ENCODE measurements around the gene CEP170B. TPM values are rescaled to one million over a fixed set of nuclear protein-coding genes. Genes with fewer than 3 reads are reported as not detected.

Gene CEP170B
- total and polyA plus RNA-seq, 9 of the 15 experiments (the other 6 are each of a cell fraction or from before 2014, with no cell fraction given): 0.01 to 10.2 (median 2.2) TPM

DNA sequence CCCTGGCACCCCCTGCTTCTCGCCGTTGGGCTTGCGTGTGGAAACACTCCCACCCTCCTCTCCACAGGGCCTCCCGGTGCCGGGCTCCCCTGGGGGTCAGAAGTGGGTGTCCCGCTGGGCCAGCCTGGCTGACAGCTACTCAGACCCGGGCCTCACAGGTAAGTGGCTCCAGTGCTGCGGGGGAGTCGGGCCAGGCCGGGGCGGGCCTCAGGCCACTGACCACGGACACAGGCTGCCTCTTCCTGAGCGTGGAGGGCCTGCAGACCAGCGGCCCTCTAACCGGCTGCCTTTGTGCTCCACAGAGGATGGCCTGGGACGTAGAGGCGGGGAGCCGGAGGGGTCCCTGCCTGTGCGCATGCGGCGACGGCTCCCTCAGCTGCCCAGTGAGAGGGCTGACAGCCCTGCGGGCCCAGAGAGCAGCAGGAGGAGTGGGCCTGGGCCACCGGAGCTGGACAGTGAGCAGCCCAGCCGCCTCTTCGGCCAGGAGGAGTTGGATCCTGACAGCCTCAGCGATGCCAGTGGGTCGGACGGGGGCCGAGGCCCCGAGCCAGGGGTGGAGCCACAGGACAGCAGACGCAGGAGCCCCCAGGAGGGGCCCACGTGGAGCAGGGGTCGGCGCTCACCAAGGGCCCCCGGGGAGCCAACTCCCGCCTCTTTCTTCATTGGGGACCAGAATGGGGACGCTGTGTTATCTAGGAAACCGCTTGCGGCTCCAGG is 21.1 kb downstream of the CEP170B start:
- H3K27me3 ChIP-seq (ENCODE audit: control insufficient read depth in 2 of 2, insufficient read depth in 2 of 2, low read length in 2 of 2): no peaks in the 10 kb centered on the region
- in situ Hi-C loops (cut with MboI): no loop called here
- no TSS peak for BruUV-seq (replicated peaks)
- H3K79me2 ChIP-seq (ENCODE audit: control insufficient read depth, insufficient read depth, low read length): no peaks in the 10 kb centered on the region
- FAIRE-seq: no peak
- peaks cover 0 to 51% of the 10 kb centered on the region in 2 experiments; a peak in 2 of 5 replicates for H3K4me1 ChIP-seq (replicated peaks in 1 of 2; ENCODE audit: control insufficient read depth in 2 of 2, insufficient read depth in 2 of 2, low read length in 2 of 2)
- no peaks in the 10 kb centered on the region for H3K9me1 ChIP-seq (ENCODE audit: control insufficient read depth, insufficient read depth, low read length)
- ChIA-PET POLR2A (no interaction called here), CTCF (ENCODE audit: low intra/inter-chr PET ratio) (no interaction called here)
- H3K4me2 ChIP-seq (ENCODE audit: insufficient read depth, low read length): no peak overlapping the region
- 80% methylated on average over 20 of the region's 40 CpGs for WGBS (ENCODE audit: insufficient coverage, low coverage, missing lambda C conversion rate)
- ATAC-seq: no peak
- H3K9me3 ChIP-seq (replicated peaks; ENCODE audit: control insufficient read depth, insufficient read depth, low read depth, low read length): no peaks in the 10 kb centered on the region
- intact Hi-C loops (cut with micrococcal nuclease): no loop called here
- H3K4me3 ChIP-seq: no peak overlapping the region
- no peak overlapping the region for H3K27ac ChIP-seq (ENCODE audit: extremely low read depth, low read depth, low read length)
- no peaks in the 10 kb centered on the region for H4K20me1 ChIP-seq (replicated peaks; ENCODE audit: control insufficient read depth, insufficient read depth, low read length)
- H3K9ac ChIP-seq (ENCODE audit: insufficient read depth in 1 of 2, low read depth in 2 of 2, low read length in 2 of 2): no peak overlapping the region
- no peaks in the 10 kb centered on the region; the same call in 2 of the 3 replicates for H3K36me3 ChIP-seq (ENCODE audit: control insufficient read depth, insufficient read depth, low read length)
- no peak overlapping the region for H2AFZ ChIP-seq (ENCODE audit: low read depth, low read length)
- no peak for DNase-seq (ENCODE audit: extremely low read depth in 1 of 4, low spot score in 3 of 4)
- TF ChIP-seq NFXL1 (CRISPR knock-in tag; IDR thresholded peaks at IDR 0.05) (no peak), NBN (IDR thresholded peaks at IDR 0.05; ENCODE audit: low read depth) (no peak), ZNF696 (CRISPR knock-in tag; conservative IDR thresholded peaks at IDR 0.05) (no peak), ETV6 (IDR thresholded peaks at IDR 0.05; ENCODE audit: borderline replicate concordance in 1 of 2, low read depth in 2 of 2, low read length in 1 of 2) (no peak), ETV6 (CRISPR knock-in tag; IDR thresholded peaks at IDR 0.05; ENCODE audit: borderline replicate concordance) (no peak), CEBPB (tag; IDR thresholded peaks at IDR 0.05) (no peak), ZNF12 (CRISPR knock-in tag; IDR thresholded peaks at IDR 0.05) (no peak), NFE2L1 (tag; IDR thresholded peaks at IDR 0.05; ENCODE audit: borderline replicate concordance, low read depth) (no peak), ZNF507 (tag; conservative IDR thresholded peaks at IDR 0.05) (no peak), ZFP1 (CRISPR knock-in tag; IDR thresholded peaks at IDR 0.05) (no peak), ZSCAN32 (CRISPR knock-in tag; IDR thresholded peaks at IDR 0.05) (no peak), ZNF134 (CRISPR knock-in tag; conservative IDR thresholded peaks at IDR 0.05) (no peak), NCOR1 (IDR thresholded peaks at IDR 0.05) (no peak)
- TF ChIP-seq, protein P1, sequence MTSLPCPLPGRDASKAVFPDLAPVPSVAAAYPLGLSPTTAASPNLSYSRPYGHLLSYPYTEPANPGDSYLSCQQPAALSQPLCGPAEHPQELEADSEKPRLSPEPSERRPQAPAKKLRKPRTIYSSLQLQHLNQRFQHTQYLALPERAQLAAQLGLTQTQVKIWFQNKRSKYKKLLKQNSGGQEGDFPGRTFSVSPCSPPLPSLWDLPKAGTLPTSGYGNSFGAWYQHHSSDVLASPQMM (CRISPR knock-in tag; IDR thresholded peaks at IDR 0.05): no peak
- TF ChIP-seq, protein P2, sequence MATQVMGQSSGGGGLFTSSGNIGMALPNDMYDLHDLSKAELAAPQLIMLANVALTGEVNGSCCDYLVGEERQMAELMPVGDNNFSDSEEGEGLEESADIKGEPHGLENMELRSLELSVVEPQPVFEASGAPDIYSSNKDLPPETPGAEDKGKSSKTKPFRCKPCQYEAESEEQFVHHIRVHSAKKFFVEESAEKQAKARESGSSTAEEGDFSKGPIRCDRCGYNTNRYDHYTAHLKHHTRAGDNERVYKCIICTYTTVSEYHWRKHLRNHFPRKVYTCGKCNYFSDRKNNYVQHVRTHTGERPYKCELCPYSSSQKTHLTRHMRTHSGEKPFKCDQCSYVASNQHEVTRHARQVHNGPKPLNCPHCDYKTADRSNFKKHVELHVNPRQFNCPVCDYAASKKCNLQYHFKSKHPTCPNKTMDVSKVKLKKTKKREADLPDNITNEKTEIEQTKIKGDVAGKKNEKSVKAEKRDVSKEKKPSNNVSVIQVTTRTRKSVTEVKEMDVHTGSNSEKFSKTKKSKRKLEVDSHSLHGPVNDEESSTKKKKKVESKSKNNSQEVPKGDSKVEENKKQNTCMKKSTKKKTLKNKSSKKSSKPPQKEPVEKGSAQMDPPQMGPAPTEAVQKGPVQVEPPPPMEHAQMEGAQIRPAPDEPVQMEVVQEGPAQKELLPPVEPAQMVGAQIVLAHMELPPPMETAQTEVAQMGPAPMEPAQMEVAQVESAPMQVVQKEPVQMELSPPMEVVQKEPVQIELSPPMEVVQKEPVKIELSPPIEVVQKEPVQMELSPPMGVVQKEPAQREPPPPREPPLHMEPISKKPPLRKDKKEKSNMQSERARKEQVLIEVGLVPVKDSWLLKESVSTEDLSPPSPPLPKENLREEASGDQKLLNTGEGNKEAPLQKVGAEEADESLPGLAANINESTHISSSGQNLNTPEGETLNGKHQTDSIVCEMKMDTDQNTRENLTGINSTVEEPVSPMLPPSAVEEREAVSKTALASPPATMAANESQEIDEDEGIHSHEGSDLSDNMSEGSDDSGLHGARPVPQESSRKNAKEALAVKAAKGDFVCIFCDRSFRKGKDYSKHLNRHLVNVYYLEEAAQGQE (IDR thresholded peaks at IDR 0.05; ENCODE audit: borderline replicate concordance): no peak
- TF ChIP-seq, protein P2 (CRISPR knock-in tag; IDR thresholded peaks at IDR 0.05; ENCODE audit: low read depth): no peak

All from K562 (cell line).